ENCODE data around the gene STAT5B.
A peak's percentile ranks its signal among the peaks of the same experiment; 100 is the strongest.

STAT5B gene

GRCh38 chr17:42185621-42185930 is 90.6 kb downstream of the STAT5B start:
- in situ Hi-C loops (cut with MboI; ENCODE audit: low pct_unique_long_range_greater_than_20kb, low sequenced_read_pairs, unreplicated experiment): no loop called here
- no peak for TF ChIP-seq CTCF (IDR thresholded peaks at IDR 0.05; ENCODE audit: extremely low read depth, insufficient read depth, missing control alignments)
- DNase-seq (ENCODE audit: low spot score): no peak

GRCh38 chr17:42184713-42185620 is 91.2 kb downstream of the STAT5B start, which contains the start of gene HCRT:
HCRT (minus strand) TSS chr17:42185452; CDS start chr17:42185365, 87 bp downstream.
- in situ Hi-C loops (cut with MboI; ENCODE audit: low pct_unique_long_range_greater_than_20kb, low sequenced_read_pairs, unreplicated experiment): no loop called here
- no peak for TF ChIP-seq CTCF (IDR thresholded peaks at IDR 0.05; ENCODE audit: extremely low read depth, insufficient read depth, missing control alignments)

GRCh38 chr17:42183741-42184711 is 92.2 kb downstream of the STAT5B start:
- peak; percentile 97 for TF ChIP-seq CTCF (IDR thresholded peaks at IDR 0.05; ENCODE audit: extremely low read depth, insufficient read depth, missing control alignments)
- DNase-seq (ENCODE audit: low spot score): peak; percentile 95
- in situ Hi-C loops (cut with MboI; ENCODE audit: low pct_unique_long_range_greater_than_20kb, low sequenced_read_pairs, unreplicated experiment): no loop called here

More at GRCh38 chr17:42184713-42185620, 91.2 kb downstream of the STAT5B start, which contains the start of gene HCRT:
- no peak for DNase-seq (ENCODE audit: low spot score)

GRCh38 chr17:42182927-42183734 is 93.1 kb downstream of the STAT5B start:
- in situ Hi-C loops (cut with MboI; ENCODE audit: low pct_unique_long_range_greater_than_20kb, low sequenced_read_pairs, unreplicated experiment): no loop called here
- TF ChIP-seq CTCF (IDR thresholded peaks at IDR 0.05; ENCODE audit: extremely low read depth, insufficient read depth, missing control alignments): no peak
- DNase-seq (ENCODE audit: low spot score): no peak

GRCh38 chr17:42181851-42182207 is 94.4 kb downstream of the STAT5B start:
- TF ChIP-seq CTCF (IDR thresholded peaks at IDR 0.05; ENCODE audit: extremely low read depth, insufficient read depth, missing control alignments): no peak
- DNase-seq (ENCODE audit: low spot score): no peak
- in situ Hi-C loops (cut with MboI; ENCODE audit: low pct_unique_long_range_greater_than_20kb, low sequenced_read_pairs, unreplicated experiment): no loop called here
